WTC11 (cell line): ENCODE data around the gene COX19.

ENCODE experiments used
- ARID4B ChIP-seq: sonication (generic); formaldehyde crosslinking; IDR thresholded peaks from 2 replicates; pipeline ENCODE4 v1.8.0; 2023; ENCODE audit warnings: missing genetic modification reagents, mild to moderate bottlenecking, borderline replicate concordance
- ATF6 ChIP-seq: sonication (generic); formaldehyde crosslinking; IDR thresholded peaks from 2 replicates; pipeline ENCODE4 v1.8.1; 2023; ENCODE audit warnings: mild to moderate bottlenecking, missing genetic modification reagents
- CREM ChIP-seq: sonication (generic); formaldehyde crosslinking; IDR thresholded peaks from 2 replicates; pipeline ENCODE4 v1.8.1; 2022; ENCODE audit warnings: mild to moderate bottlenecking, missing genetic modification reagents, moderate library complexity
- CTCF ChIP-seq: fragments of 200-600 bp; IDR thresholded peaks from 2 replicates; pipeline ENCODE4 v1.8.0; 2022; ENCODE audit warnings: antibody characterized with exemption
- E2F4 ChIP-seq: sonication (generic); formaldehyde crosslinking; IDR thresholded peaks from 2 replicates; pipeline ENCODE4 v1.8.1; 2022; ENCODE audit warnings: low read depth, mild to moderate bottlenecking, moderate library complexity, missing genetic modification reagents, borderline replicate concordance
- ELF4 ChIP-seq: sonication (generic); formaldehyde crosslinking; IDR thresholded peaks from 2 replicates; pipeline ENCODE4 v1.8.1; 2022; ENCODE audit warnings: low read depth, mild to moderate bottlenecking, moderate library complexity, missing genetic modification reagents
- ETV6 ChIP-seq: sonication (generic); formaldehyde crosslinking; IDR thresholded peaks from 2 replicates; pipeline ENCODE4 v1.8.1; 2022; ENCODE audit warnings: mild to moderate bottlenecking, missing genetic modification reagents
- GABPB1 ChIP-seq: sonication (generic); formaldehyde crosslinking; IDR thresholded peaks from 2 replicates; pipeline ENCODE4 v1.8.1; 2023; ENCODE audit warnings: mild to moderate bottlenecking, missing genetic modification reagents
- MLX ChIP-seq: sonication (generic); formaldehyde crosslinking; IDR thresholded peaks from 2 replicates; pipeline ENCODE4 v1.8.1; 2023; ENCODE audit warnings: mild to moderate bottlenecking, missing genetic modification reagents, moderate library complexity
- SP1 ChIP-seq: sonication (generic); formaldehyde crosslinking; conservative IDR thresholded peaks from 2 replicates; pipeline ENCODE4 v1.8.1; 2022; ENCODE audit warnings: missing genetic modification reagents
- USF1 ChIP-seq: sonication (generic); formaldehyde crosslinking; IDR thresholded peaks from 2 replicates; pipeline ENCODE4 v1.8.0; 2022; ENCODE audit warnings: mild to moderate bottlenecking, missing genetic modification reagents
- ZNF263 ChIP-seq: sonication (generic); formaldehyde crosslinking; IDR thresholded peaks from 2 replicates; pipeline ENCODE4 v1.8.1; 2022; ENCODE audit warnings: low read depth, mild to moderate bottlenecking, moderate library complexity, missing genetic modification reagents
- ZNF425 ChIP-seq: fragments of 250-450 bp; sonication (Bioruptor Pico); conservative IDR thresholded peaks from 2 replicates; pipeline ENCODE4 v1.9.0; 2021; ENCODE audit warnings: mild to moderate bottlenecking
- ZNF512 ChIP-seq: sonication (generic); formaldehyde crosslinking; IDR thresholded peaks from 2 replicates; pipeline ENCODE4 v1.8.1; 2022; ENCODE audit warnings: missing genetic modification reagents, borderline replicate concordance

- TF ChIP-seq ZNF263 (CRISPR knock-in tag) (no peak), E2F4 (CRISPR knock-in tag) (no peak), ELF4 (no peak), CTCF (no peak), SP1 (CRISPR knock-in tag) (no peak), CREM (no peak), MLX (CRISPR knock-in tag) (no peak), GABPB1 (no peak), ATF6 (CRISPR knock-in tag) (no peak), ETV6 (CRISPR knock-in tag) (no peak), ARID4B (CRISPR knock-in tag) (no peak), ZNF512 (no peak), USF1 (CRISPR knock-in tag) (no peak), ZNF425 (CRISPR knock-in tag) (no peak)
These were observed 41.5 kb upstream of the COX19 start for GRCh38 chr7:1016577-1017531.
